IPS DF 6.9 (cell line): Measurements from ENCODE around the gene FCRL6.

ENCODE experiments used
- DNase-seq: peaks from one replicate; pipeline ENCODE4 v3.0.0-alpha.2; 2013; ENCODE audit warnings: low read depth, low spot score
- H3K27ac ChIP-seq: one replicate; pipeline ENCODE4 v1.5.1; 2013; ENCODE audit warnings: low read length, control low read depth
- H3K27me3 ChIP-seq: 2 replicates; pipeline ENCODE4 v1.6.1; 2013; ENCODE audit warnings: mild to moderate bottlenecking, low read length; ENCODE audit not compliant: control insufficient read depth, insufficient read depth
- H3K36me3 ChIP-seq: 2 replicates; pipeline ENCODE4 v1.6.1; 2013; ENCODE audit warnings: low read length; ENCODE audit not compliant: control insufficient read depth, insufficient read depth
- H3K4me1 ChIP-seq: 2 replicates; pipeline ENCODE4 v1.6.1; 2013; ENCODE audit warnings: low read length; ENCODE audit not compliant: control insufficient read depth, insufficient read depth
- H3K4me3 ChIP-seq: 2 replicates; pipeline ENCODE4 v1.5.1; 2013; ENCODE audit warnings: mild to moderate bottlenecking, low read length
- H3K9me3 ChIP-seq: 2 replicates; pipeline ENCODE4 v1.6.1; 2013; ENCODE audit warnings: low read length, inconsistent platforms; ENCODE audit not compliant: control insufficient read depth, insufficient read depth
- WGBS: extraction: QIAGEN DNeasy Blood & Tissue Kit; methylation state at CpG from one replicate; pipeline ENCODE4 v1.1.7; 2013; ENCODE audit warnings: mixed read lengths, missing lambda C conversion rate; ENCODE audit not compliant: insufficient read length, insufficient coverage; 5-methylcytosine and 5-hydroxymethylcytosine counted together

FCRL6 gene

GRCh38 chr1:159826441-159827101, 24.4 kb downstream of the FCRL6 start, which contains the start of gene SLAMF8:
SLAMF8 (plus strand) TSS chr1:159826873; CDS start chr1:159826899, 26 bp downstream.
- Histone ChIP-seq H3K4me3 (no peak within 1 kb of the TSS), H3K36me3 (no peaks in the 10 kb centered on the region), H3K27ac (no peak within 1 kb of the TSS), H3K4me1 (no peaks in the 10 kb centered on the region), H3K27me3 (no peaks in the 10 kb centered on the region), H3K9me3 (no peaks in the 10 kb centered on the region)
- no CpG with 5 or more reads among the region's 11 CpGs for WGBS
- DNase-seq, result no peak

DNA sequence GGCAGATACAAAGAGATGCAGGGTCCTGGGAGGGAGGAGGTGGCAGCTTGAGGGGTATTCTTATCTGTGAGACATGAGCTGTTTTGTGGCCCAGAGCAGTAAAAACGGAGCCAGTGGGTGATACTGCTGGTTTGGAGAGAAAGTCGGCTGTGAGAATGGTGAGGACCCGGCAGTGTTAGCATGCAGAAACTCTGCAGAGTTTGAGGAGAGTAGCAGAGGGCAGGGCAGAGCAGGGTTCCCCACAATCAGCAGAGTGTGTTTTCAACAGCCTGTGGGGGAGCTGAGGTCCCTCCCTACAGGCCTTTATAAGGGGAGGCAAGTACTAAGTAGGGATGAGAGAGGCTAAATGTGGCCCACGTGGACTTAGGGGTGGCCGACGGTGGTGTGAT, 24.9 kb downstream of the FCRL6 start:
- no CpG with 5 or more reads among the region's 6 CpGs for WGBS
- Histone ChIP-seq H3K36me3 (no peaks in the 10 kb centered on the region), H3K27me3 (no peaks in the 10 kb centered on the region), H3K4me3 (no peak overlapping the region), H3K9me3 (no peaks in the 10 kb centered on the region), H3K27ac (no peak overlapping the region), H3K4me1 (no peaks in the 10 kb centered on the region)
- DNase-seq, result no peak

GRCh38 chr1:159827549-159827948, 25.4 kb downstream of the FCRL6 start:
- no peaks in the 10 kb centered on the region for H3K27me3 ChIP-seq
- DNase-seq, result no peak
- no peaks in the 10 kb centered on the region for H3K36me3 ChIP-seq
- no CpG with 5 or more reads among the region's 3 CpGs for WGBS
- H3K4me1 ChIP-seq, result no peaks in the 10 kb centered on the region
- H3K27ac ChIP-seq, result no peak overlapping the region
- no peaks in the 10 kb centered on the region for H3K9me3 ChIP-seq
- no peak overlapping the region for H3K4me3 ChIP-seq

- no peak for DNase-seq
- no peaks in the 10 kb centered on the region for H3K36me3 ChIP-seq
- no peaks in the 10 kb centered on the region for H3K9me3 ChIP-seq
- H3K4me1 ChIP-seq, result no peaks in the 10 kb centered on the region
- H3K4me3 ChIP-seq, result no peak overlapping the region
- H3K27ac ChIP-seq, result no peak overlapping the region
- WGBS, result no CpG with 5 or more reads among the region's 3 CpGs
- no peaks in the 10 kb centered on the region for H3K27me3 ChIP-seq
These were observed 26.0 kb downstream of the FCRL6 start for GRCh38 chr1:159828176-159828575.

GRCh38 chr1:159828581-159829272, 26.6 kb downstream of the FCRL6 start:
- H3K36me3 ChIP-seq, result no peaks in the 10 kb centered on the region
- H3K9me3 ChIP-seq, result no peaks in the 10 kb centered on the region
- no peaks in the 10 kb centered on the region for H3K4me1 ChIP-seq
- H3K27ac ChIP-seq, result no peak overlapping the region
- no peak overlapping the region for H3K4me3 ChIP-seq
- no peaks in the 10 kb centered on the region for H3K27me3 ChIP-seq
- DNase-seq, result no peak
- WGBS, result no CpG with 5 or more reads among the region's 11 CpGs

- no CpG with 5 or more reads among the region's 3 CpGs for WGBS
- peak; percentile 35 for DNase-seq
- no peak overlapping the region for H3K27ac ChIP-seq
- H3K9me3 ChIP-seq, result no peaks in the 10 kb centered on the region
- no peaks in the 10 kb centered on the region for H3K36me3 ChIP-seq
- H3K4me3 ChIP-seq, result no peak overlapping the region
- H3K4me1 ChIP-seq, result no peaks in the 10 kb centered on the region
- H3K27me3 ChIP-seq, result no peaks in the 10 kb centered on the region
These were observed 27.1 kb downstream of the FCRL6 start for GRCh38 chr1:159829273-159829634.

GRCh38 chr1:159829822-159830465, 27.8 kb downstream of the FCRL6 start:
- H3K27me3 ChIP-seq, result no peaks in the 10 kb centered on the region
- no peak for DNase-seq
- H3K9me3 ChIP-seq, result no peaks in the 10 kb centered on the region
- WGBS, result no CpG with 5 or more reads among the region's 18 CpGs
- H3K27ac ChIP-seq, result no peak overlapping the region
- no peak overlapping the region for H3K4me3 ChIP-seq
- no peaks in the 10 kb centered on the region for H3K4me1 ChIP-seq
- no peaks in the 10 kb centered on the region for H3K36me3 ChIP-seq

GRCh38 chr1:159830722-159831121, 28.6 kb downstream of the FCRL6 start:
- no peaks in the 10 kb centered on the region for H3K27me3 ChIP-seq
- no peaks in the 10 kb centered on the region for H3K4me1 ChIP-seq
- H3K27ac ChIP-seq, result no peak overlapping the region
- H3K4me3 ChIP-seq, result no peak overlapping the region
- DNase-seq, result no peak
- no CpG with 5 or more reads among the region's 8 CpGs for WGBS
- no peaks in the 10 kb centered on the region for H3K36me3 ChIP-seq
- H3K9me3 ChIP-seq, result no peaks in the 10 kb centered on the region

DNA sequence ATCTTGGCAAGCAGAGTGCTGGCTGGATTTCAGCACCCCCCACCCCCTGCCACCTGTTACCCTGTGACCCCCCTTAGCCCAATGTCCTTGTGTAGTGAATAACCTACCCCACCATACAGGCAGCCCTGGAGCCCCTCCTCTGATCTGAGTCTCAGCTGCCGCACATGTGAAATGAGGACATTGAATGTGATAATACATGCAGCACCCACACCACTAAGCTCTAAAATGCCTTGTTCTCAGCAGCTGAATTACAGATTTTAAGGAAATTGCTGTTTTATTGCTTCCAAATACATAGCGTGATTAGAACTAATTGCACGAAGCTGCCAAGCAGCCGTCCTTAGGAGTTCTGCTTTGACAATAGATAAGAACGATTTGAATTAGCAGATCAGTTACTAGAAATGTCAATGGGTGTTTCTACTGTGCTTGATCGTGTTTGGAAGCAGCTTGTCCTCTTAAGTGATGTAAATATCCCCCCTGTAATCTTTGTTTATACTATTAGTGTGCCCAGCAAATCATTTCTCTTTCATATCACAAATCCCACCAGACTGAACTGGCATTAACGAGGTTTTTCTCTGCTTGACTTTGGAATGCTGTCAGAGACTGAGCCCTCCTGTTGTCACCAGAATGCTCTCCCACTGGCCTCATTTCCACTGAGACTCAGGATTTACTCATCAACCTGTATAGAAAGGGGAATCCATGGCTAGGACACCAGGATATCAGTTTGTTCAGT, 29.4 kb downstream of the FCRL6 start:
- Histone ChIP-seq H3K4me3 (no peak overlapping the region), H3K27ac (no peak overlapping the region), H3K36me3 (no peaks in the 10 kb centered on the region), H3K9me3 (no peaks in the 10 kb centered on the region), H3K27me3 (no peaks in the 10 kb centered on the region), H3K4me1 (no peaks in the 10 kb centered on the region)
- WGBS, result no CpG with 5 or more reads among the region's 7 CpGs
- no peak for DNase-seq

- DNase-seq, result no peak
- no peaks in the 10 kb centered on the region for H3K36me3 ChIP-seq
- WGBS, result no CpG with 5 or more reads among the region's 2 CpGs
- H3K27me3 ChIP-seq, result no peaks in the 10 kb centered on the region
- H3K4me3 ChIP-seq, result no peak overlapping the region
- H3K9me3 ChIP-seq, result no peaks in the 10 kb centered on the region
- no peaks in the 10 kb centered on the region for H3K4me1 ChIP-seq
- no peak overlapping the region for H3K27ac ChIP-seq
These were observed 30.1 kb downstream of the FCRL6 start for GRCh38 chr1:159832309-159832708.
